GM18873 (cell line): ENCODE measurements around the gene NPAS2.

ENCODE experiments used
- ATAC-seq: cut with Tn5 transposase; IDR thresholded peaks from one replicate; pipeline ENCODE4 v1.9.1; 2021; ENCODE audit warnings: mild to moderate bottlenecking, moderate library complexity, moderate number of reproducible peaks; ENCODE audit not compliant: unreplicated experiment, low FRiP score

NPAS2 gene

DNA sequence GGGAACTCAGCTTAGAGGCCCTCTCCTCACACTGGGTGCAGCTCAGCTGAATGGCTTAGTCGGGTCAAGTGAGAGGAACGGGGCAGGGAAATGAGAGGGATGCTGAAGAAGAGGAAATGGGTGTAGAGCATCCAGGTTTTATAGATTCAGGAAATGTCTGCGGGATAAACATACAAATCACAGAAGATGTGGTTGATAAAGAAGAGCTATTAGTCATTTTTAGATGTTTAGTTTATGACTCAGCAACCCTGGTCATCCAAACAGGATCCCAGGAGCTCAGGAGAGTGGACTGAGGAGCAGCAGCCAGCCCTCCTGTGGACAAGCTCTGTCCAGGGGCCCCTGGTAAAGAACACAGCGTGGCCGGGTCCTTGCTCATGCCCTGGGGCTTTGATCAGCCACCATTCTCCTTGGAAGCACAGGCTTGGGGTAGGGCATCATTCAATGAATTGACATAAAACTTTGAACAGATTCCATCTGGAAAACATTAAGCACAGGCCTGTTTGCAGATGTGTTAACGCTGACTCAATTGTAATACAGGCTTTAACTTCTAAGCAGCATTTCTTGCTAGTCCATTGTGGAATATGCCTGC is 83.0 kb downstream of the NPAS2 start:
- no peak for ATAC-seq

- no peak for ATAC-seq
Measured at GRCh38 chr2:100903534-100904258, 83.8 kb downstream of the NPAS2 start.

DNA sequence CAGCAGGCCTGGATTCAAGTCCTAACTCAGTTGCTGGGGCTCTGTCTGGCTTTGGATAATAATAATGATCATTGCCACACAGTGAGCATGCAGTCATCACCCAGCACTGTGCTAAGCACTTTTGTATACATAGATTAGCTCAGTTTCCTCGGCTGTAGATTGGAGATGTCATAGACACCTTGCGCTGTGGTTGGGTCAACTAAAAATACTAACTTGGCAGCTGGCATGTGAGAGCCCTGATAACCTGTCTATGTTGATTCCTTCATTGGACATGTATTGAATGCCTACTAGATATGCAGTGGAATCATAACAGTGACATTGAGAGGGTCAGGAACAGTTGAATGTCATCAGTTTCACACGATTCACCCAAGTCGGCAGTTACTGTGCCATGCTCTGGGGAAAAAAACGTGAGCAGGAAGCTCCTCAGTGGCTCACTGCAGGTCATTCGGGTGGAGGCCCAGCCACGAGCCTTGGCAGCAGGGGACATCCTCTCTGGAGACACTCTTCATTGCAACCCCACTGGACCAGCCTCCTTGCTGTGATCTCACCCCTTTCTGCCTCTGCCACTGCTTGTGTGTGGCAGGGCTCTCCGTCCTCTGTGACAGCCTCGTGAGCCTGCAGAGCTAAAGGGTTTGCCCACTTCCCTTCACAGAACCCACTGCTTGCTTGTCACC is 85.3 kb downstream of the NPAS2 start:
- ATAC-seq: no peak

DNA sequence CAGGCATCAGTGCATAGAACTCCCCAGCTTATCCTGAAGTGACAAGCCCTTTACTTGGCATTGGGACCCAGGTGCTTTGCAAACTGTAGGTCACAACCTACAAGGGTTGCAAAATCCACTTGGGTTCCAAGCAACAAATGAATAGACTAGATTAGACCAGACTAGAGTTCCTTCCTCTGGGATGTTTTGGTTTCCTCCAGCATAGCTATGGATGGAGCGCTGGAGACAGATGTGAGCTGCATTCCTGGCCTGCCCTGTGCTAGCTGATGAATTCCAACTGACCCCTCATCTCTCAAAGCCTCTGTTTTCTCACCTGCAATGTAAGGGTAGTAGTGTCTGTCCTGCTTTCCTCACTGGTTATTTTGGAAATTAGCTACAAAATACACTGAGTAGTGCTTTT is 86.2 kb downstream of the NPAS2 start:
- no peak for ATAC-seq

DNA sequence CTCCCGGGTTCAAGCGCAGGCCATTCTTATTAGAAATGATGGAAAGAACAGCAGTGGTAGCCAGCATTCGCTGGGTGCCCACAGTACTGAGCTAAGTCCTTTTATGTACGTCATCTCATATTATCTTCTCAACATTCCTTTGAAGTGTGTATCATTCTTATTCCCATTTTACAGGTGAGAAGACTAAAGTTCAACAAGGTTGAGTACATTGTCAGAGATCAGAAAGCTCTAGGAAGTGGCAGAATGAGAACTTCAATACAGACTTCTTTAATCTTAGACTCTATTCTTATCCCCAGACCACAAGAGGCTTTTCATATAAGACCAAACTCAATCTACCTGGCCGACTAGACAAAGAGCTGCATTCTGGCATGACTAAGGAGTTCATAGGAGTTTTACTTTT is 86.7 kb downstream of the NPAS2 start:
- ATAC-seq: no peak

GRCh38 chr2:100907832-100908231 is 87.9 kb downstream of the NPAS2 start:
- no peak for ATAC-seq

GRCh38 chr2:100909534-100910081 is 89.7 kb downstream of the NPAS2 start:
- no peak for ATAC-seq

DNA sequence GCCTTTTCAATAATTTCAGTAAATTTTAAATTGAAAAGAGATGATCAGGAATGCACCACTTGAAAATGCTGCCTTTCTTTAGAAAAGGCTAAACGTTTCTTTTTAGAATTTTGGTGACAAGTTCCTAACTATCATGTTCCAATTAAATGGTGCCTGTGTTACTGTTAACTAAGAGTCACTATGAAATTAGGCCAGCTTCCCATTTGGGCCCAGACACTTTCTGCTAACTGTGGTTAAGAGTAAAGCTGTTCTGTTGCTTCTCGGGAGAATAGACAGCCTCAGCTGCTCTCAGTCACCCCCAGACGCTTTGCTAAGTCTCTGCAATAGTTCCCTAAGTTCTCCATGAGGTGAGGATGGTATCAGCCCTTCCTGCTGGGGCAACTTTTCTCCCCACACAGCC is 90.2 kb downstream of the NPAS2 start:
- no peak for ATAC-seq

DNA sequence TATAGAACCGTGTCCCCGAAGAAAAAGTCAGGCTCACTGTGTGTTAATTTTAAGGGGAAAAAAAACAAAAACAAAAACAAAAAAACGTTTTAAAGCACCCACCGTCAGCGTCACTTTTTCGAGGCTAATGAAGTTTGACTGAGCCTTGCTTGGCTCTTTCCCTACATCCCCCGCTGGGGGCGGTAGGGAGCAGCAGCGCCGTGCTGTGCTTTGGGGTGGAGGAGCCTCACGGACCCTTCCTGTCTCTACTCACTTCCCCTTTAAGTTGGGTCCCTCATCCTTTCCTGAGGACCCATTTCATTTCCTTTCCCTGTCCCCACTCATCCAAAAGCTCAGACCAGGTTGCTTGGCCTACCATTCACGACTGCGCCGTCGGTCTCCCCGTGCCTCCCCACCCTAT is 99.4 kb downstream of the NPAS2 start:
- no peak for ATAC-seq

DNA sequence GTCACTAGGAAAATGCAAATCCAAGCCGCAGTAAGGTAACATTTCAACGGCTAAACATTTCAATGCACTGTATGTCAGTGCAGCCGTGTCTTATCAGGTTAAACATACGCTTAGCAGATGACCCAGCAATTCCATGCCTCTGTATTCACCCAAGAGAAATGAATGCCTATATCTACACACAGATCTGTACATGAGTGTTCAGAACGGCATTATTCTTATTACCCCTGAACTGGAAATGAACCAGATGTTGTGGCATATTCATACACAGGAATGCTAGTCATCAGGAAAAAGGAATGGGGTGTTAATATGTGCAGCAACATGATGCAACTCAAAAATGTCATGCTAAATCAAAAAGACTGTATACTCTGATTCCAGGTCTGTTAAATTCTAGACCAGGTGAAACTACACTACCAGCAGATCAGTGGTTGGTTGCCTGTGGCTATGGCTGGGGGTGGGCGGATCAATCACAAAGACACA is 101.8 kb downstream of the NPAS2 start:
- ATAC-seq: no peak

GRCh38 chr2:100923461-100924060 is 103.6 kb downstream of the NPAS2 start:
- ATAC-seq: no peak

- no peak for ATAC-seq
Measured at GRCh38 chr2:100924122-100924519, 104.2 kb downstream of the NPAS2 start.

- peak; percentile 77 for ATAC-seq
Measured at GRCh38 chr2:100924520-100925451, 104.8 kb downstream of the NPAS2 start.

GRCh38 chr2:100928235-100928634 is 108.3 kb downstream of the NPAS2 start:
- no peak for ATAC-seq

DNA sequence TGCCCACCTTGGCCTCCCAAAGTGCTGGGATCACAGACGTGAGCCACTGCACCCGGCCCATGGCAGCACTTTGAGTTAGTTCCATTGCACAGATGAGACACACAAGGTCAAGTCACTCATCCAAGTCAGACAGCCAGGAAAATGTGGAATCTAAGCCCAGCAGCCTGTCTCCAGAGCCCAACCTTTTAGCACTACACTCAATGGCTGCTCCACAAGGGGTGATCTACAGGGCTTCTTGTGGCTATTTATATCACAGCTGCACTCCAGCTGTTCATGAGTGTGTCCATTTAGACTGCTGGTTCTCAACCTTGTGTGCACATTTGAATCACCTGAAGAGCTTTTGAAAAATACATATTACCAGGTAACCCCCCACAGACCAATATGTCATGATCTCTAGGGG is 109.2 kb downstream of the NPAS2 start:
- ATAC-seq: no peak

DNA sequence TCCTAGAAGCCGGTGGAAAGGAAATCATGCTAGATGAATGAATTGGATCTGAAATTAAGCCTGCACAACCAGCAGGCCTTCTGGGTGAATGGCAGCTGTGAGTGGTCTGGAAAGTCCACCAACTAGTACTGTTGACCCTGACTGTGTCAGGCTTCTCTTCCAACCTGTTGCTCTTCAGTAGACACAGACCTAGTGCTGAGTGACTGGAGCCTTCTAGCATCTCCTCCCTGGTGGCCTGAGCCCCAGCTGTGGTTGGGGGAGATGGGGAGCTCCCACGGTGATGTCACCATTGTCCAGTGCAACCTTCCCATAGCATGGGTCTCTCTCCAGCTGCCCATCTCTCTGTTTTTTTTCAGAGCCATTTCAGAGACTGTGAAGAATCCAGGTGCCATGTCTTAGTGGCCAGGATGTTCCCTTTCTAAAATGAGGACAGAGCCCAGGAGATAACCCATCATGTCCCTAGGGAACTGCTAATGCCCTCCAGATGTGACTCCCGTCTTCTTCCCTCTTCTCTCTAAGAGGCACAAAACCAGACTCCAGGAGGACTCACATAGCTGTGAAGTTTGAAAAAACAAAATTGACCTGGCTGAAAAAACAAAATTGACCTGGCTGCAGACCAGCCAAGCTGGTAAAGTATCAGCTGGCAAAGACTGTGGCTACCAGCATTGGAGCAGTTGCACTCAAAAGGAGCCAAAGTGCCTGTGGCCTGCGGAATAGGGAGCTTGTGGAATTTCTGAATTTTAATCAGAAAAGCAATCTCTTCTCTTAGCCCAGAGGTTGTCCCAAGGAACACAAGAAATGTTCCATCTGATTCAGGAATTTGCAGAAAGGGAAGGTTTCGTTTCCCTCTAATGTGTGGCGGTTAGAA is 114.8 kb downstream of the NPAS2 start:
- ATAC-seq: no peak

DNA sequence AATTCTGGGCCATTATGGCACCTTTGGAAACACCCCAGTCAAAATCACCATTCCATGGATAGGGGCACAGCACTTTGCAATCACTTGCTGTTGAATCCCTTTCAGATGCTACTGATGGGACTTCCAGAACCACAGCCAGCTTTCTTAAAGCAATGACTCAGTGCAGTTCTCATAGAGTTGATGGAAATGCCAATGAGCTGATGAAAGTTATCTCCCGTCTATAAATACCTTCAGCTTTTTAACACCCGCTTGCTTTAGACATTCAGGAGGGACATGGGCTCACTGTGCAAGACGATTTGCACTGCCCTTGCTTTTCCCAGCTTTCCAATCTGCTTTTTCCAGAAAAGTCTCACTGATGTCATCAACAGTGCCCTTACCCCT is 115.4 kb downstream of the NPAS2 start:
- no peak for ATAC-seq

DNA sequence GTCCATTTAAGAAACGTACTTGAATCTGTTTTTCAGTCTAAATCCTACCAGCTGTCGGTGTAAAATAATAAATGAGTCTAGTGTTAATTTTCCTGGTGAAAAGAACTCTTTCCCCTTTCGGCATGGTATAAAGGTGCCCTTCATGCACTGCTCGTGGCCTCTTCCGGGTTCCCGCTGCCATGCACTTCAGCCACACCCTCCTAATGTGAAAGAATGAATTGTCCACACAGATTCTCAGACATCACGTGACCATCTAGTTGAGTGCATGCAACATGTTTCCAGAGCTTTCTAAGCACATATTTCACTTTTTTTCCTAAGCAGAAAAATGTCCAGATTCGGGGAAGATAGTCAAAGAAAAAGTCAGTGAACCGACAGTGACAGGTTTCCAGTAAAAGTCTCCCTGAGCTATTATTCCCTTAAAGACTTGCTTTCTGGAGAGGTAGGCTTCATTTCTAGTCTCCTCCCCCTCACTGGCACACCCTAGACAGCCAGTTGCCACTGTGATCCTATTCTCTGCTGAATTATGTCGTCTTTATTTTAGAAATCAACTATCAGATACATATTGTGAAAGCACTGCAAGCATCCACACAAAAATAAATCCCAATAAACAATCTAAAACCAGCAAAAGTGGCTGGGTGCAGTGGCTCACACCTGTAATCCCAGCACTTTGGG is 116.3 kb downstream of the NPAS2 start:
- ATAC-seq: no peak
